ENCODE measurements around the gene HSPG2.
"Not testable (repeated sequence)": the region's sequence is repeated elsewhere in the genome, so short reads cannot be mapped to it uniquely, and the experiment has no call there.

Gene HSPG2

GRCh38 chr1:21839337-21840037, 97.6 kb downstream of the HSPG2 start:
- no peak for DNase-seq

GRCh38 chr1:21838359-21839157, 98.6 kb downstream of the HSPG2 start:
- DNase-seq, result no peak

- DNase-seq, result no peak
Measured at GRCh38 chr1:21837476-21837875, 99.6 kb downstream of the HSPG2 start.

- DNase-seq, result no peak
Measured at GRCh38 chr1:21836729-21837128, 100.4 kb downstream of the HSPG2 start.

GRCh38 chr1:21836010-21836409, 101.1 kb downstream of the HSPG2 start:
- no peak for DNase-seq

- DNase-seq, result no peak
Measured at GRCh38 chr1:21834666-21835065, 102.4 kb downstream of the HSPG2 start.

GRCh38 chr1:21834094-21834493, 103.0 kb downstream of the HSPG2 start:
- DNase-seq, result no peak

GRCh38 chr1:21833392-21833976, 103.6 kb downstream of the HSPG2 start:
- no peak for DNase-seq

- DNase-seq, result no peak
Measured at GRCh38 chr1:21831454-21831970, 105.6 kb downstream of the HSPG2 start.

- no peak for DNase-seq
Measured at GRCh38 chr1:21830792-21831453, 106.2 kb downstream of the HSPG2 start.

- DNase-seq, result no peak
Measured at GRCh38 chr1:21829294-21829693, 107.8 kb downstream of the HSPG2 start.

GRCh38 chr1:21828506-21829210, 108.5 kb downstream of the HSPG2 start:
- no peak for DNase-seq

- no peak for DNase-seq
Measured at GRCh38 chr1:21828075-21828474, 109.0 kb downstream of the HSPG2 start.

- DNase-seq, result no peak
Measured at GRCh38 chr1:21827141-21827679, 109.9 kb downstream of the HSPG2 start.

- DNase-seq, result not testable (repeated sequence)
Measured at GRCh38 chr1:21826694-21827093, 110.4 kb downstream of the HSPG2 start.

GRCh38 chr1:21825393-21825792, 111.7 kb downstream of the HSPG2 start:
- no peak for DNase-seq

GRCh38 chr1:21824926-21825325, 112.2 kb downstream of the HSPG2 start:
- DNase-seq, result no peak

- DNase-seq, result no peak
Measured at GRCh38 chr1:21823980-21824702, 113.0 kb downstream of the HSPG2 start.

- no peak for DNase-seq
Measured at GRCh38 chr1:21823206-21823979, 113.7 kb downstream of the HSPG2 start.

- DNase-seq, result no peak
Measured at GRCh38 chr1:21822349-21822748, 114.8 kb downstream of the HSPG2 start.
